ENCODE measurements around the gene SAMD7.

GRCh38 chr3:169940470-169941181, 29.3 kb downstream of the SAMD7 start:
- TF ChIP-seq CTCF (IDR thresholded peaks at IDR 0.05) (no peak), POLR2A (IDR thresholded peaks at IDR 0.05) (no peak)
